Keratinocyte (primary cell): ENCODE measurements around the gene FAM53A.

Experiments used
- CTCF ChIP-seq, 3 experiments: IDR thresholded peaks in 1 of 3; conservative IDR thresholded peaks in 1 of 3; optimal IDR thresholded peaks in 1 of 3; 2 replicates in 2 of 3; 3 replicates in 1 of 3; pipeline versions ENCODE3 to v1.5.1; 2011; ENCODE audit warnings: low read length in 3 of 3, mild to moderate bottlenecking in 3 of 3, moderate library complexity in 2 of 3, control low read depth in 1 of 3, inconsistent platforms in 1 of 3; ENCODE audit not compliant: insufficient read depth in 2 of 3; ENCODE audit errors: extremely low read depth in 1 of 3
- EZH2 ChIP-seq: IDR thresholded peaks from one replicate; pipeline ENCODE4 v1.6.1; 2012; ENCODE audit warnings: inconsistent platforms, mild to moderate bottlenecking, low read length, moderate library complexity

GRCh38 chr4:1728061-1728980 lies 44.2 kb upstream of the FAM53A start:
- TF ChIP-seq CTCF (optimal IDR thresholded peaks at IDR 0.05 in 1 of 3, IDR thresholded peaks at IDR 0.05 in 1 of 3, conservative IDR thresholded peaks at IDR 0.05 in 1 of 3; ENCODE audit: extremely low read depth in 1 of 3, insufficient read depth in 2 of 3, low read length in 3 of 3) (peak in 2 of 3 experiments; percentile 17 to 39), EZH2 (no peak)
